Fibroblast of skin of scalp (primary cell): Measurements from ENCODE around the gene ALDH4A1.
A peak's percentile ranks its signal among the peaks of the same experiment; 100 is the strongest.

ENCODE experiments used
- DNase-seq: peaks from one replicate; pipeline ENCODE4 v3.0.0-alpha.2; 2013

Gene ALDH4A1

DNA sequence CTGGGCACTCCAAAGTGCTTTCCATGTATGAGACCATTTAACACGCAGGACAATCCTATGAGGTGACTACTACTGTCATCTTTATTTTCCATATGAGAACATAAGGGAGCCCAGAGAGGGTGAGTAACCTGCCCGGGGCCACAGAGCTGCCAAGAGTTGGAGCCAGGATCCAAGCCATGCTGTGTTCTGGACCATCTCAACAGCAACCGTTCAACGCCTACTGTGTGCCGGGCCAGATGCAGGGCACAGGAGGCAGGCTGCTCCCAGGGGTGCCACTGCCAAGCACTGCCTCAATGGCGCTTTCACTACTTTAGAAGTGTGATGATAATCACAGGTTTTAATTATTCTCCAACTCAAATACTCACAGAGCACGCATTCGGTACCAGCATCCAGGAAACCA is 3.8 kb downstream of the ALDH4A1 start:
- no peak for DNase-seq

- DNase-seq: no peak
Observed at GRCh38 chr1:18895317-18895716, 7.0 kb downstream of the ALDH4A1 start.

- peak; percentile 38 for DNase-seq
Observed at GRCh38 chr1:18893120-18893519, 9.2 kb downstream of the ALDH4A1 start.

- peak; percentile 33 for DNase-seq
Observed at GRCh38 chr1:18891858-18892257, 10.5 kb downstream of the ALDH4A1 start.

DNA sequence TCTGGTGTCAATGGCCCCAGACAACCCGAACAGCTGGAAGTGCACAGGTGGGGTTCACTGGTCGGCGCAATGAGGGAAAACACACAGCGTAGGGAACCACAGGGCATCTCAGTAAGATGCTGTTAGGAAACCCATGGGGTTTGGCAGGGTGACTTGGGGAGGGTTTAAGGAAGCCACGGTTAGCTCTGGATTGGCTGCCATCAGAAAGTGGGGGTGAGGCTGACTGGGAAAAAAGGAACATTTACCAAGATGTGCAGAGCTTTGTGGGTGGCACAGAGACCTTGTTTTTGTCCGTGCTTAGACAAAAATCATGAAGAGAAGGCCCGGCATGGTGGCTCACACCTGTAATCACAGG is 11.0 kb downstream of the ALDH4A1 start:
- DNase-seq: no peak

GRCh38 chr1:18890706-18891425 is 11.5 kb downstream of the ALDH4A1 start:
- DNase-seq: peak; percentile 50

DNA sequence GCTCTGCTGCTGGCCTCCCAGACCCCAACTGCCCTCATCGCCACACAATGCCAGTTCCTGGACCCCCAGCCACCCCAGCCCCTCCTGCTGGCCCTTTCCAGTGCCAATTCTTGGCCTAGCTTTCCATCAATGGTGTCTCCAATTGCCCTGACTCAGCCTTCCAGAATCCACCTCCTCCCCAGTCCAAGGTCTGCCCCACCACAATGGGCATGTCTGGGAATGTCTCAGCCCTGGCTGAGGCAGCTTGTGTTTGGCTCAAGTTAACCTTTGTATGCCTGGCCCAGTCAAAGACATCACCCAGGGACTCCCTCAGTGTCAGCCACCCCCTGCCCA is 16.4 kb downstream of the ALDH4A1 start:
- DNase-seq: peak; percentile 62

DNA sequence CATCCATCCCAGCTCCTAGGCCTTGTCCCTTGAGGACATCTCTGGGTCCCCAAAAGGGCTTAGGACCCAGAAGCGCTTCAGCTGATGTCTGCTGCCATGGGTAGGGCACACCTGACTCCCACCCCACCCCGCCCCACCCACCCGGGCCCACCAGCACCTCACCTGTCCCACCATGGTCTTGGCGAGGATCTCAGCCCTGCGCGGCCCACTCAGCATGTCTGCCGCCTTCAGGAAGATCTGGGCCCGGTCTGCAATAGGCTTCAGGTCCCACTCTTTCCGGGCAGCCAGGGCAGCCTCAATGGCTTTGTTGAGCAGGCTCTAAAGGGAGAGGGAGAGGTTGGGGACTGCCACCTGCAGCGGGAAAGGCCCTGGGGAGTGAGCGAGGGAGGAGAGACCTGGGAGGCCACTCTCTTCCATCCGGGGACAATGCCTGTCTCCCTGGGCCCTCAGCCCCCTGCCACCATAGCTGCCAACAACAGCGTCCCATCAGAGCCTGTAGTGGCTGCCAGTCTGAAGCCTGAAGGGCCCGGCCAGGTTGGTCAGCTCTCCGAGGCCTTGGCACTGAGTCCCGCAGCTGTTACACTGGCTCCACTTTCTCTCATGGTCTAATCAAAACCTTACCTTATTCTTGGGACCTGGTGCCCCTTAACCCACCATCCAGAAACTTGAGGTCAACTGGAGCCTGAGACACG is 16.9 kb downstream of the ALDH4A1 start:
- DNase-seq: no peak

- DNase-seq: no peak
Observed at GRCh38 chr1:18884727-18885126, 17.6 kb downstream of the ALDH4A1 start.

GRCh38 chr1:18884419-18884717 is 18.0 kb downstream of the ALDH4A1 start:
- DNase-seq: no peak

GRCh38 chr1:18883636-18884418 is 18.5 kb downstream of the ALDH4A1 start:
- DNase-seq: peak; percentile 63

GRCh38 chr1:18883079-18883478 is 19.3 kb downstream of the ALDH4A1 start:
- no peak for DNase-seq

GRCh38 chr1:18882486-18882885 is 19.9 kb downstream of the ALDH4A1 start:
- DNase-seq: no peak

DNA sequence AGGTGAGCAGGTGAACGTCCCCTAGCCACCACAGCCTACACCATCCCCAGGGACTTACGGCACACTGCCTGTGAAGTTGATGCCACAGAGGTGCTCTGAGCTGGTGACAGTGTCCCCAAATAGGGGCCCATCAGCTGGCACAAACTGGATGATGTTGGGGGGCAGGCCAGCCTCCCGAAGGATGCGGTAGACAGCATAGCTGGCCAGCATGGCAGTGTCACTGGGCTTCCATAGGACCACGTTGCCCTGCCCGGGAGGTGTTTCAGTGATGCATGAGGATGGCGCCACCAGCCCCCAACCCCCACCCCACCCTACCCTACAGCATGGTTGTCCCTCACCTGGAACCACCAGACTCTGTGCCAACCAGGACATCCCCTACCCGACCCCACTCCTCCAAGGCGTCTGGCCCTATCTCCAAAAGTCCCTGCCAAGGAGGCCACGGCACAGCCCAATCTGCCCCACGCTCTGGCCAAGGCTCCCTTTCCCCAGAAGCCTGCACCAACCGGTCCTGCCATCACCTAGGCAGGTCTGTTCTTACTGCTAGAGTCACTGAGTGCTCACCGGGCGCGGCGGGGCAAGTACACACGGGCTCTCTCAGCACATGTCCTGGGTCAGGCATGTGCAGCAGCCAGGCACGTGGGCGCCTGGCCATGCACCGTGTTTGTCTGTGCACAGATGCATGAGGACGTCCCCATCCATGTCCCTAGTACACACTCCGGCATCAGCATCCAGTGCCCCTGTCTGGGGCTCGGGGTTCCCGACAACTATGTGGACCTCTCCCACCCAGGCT is 20.5 kb downstream of the ALDH4A1 start:
- DNase-seq: no peak

DNA sequence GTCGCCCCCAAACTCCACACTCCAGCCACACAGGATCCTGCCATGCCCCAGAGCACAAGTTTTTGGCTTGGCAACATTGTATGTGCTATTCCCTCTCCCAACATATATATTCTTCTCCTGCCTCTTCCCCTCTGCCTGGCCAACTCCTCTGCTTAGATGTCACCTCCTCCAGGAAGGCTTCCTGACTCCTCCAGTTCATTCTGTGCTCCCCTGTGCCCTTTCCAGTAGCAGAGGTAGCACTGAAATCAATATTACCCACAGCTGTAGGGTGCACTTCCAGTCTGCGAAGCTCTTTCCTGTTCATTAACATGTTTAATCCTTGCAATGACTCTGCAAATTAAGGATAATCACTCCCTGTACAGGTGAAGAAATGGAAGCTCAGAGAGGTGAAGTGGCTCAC is 21.2 kb downstream of the ALDH4A1 start:
- DNase-seq: no peak

GRCh38 chr1:18880585-18880984 is 21.8 kb downstream of the ALDH4A1 start:
- DNase-seq: no peak

DNA sequence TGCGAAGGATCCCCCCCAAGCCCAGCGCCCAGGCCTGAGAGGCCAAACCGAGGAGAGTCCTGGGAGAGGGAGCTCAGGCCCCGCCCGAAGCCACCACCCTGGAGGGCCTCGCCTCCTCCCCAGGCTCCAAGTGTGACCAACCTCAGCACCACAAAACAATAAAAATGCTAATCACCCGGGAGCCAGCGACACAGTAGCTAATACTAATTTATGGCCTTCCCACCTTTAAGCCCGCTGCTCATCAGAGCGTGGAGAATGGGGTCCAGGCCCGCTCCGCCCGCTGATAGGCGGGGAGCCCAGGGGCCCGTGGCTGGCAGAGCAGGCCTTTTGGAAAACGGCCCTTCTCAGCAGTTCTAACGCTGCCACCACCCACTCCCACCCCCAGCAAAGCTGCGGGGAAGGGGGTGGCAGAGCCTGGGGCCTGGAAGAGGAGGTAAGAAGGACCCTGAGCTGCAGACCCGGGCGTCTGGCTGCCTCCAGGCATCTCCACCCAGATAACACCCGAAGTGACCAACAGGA is 22.5 kb downstream of the ALDH4A1 start:
- no peak for DNase-seq

DNA sequence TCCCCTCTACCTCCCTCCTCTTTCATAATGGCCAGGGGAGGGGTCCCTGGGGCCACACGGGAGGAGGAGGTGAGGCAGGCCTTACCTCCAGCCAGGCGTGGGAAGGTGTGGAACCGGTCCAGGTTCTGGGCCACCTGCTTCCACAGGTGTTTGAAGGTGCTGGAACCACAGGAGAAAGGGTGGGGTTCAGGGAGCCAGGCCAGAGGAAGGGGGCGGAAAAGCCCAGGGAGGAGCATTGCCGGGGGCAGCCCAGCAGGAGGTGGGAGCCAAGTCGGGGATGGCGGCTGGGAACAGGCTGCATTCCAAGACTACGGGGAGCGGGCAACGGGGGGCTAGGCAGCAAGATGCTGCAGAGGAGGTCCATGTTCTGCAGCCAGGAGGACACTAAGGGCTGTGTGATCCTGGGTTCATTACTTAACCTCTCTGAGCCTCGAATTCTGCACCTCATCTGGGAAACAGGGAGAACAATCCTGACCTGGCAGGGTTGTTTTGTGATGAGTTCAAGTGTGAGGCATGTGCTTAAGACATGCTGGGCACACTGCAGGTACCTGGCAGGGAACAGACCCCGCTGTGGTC is 23.1 kb downstream of the ALDH4A1 start:
- no peak for DNase-seq

DNA sequence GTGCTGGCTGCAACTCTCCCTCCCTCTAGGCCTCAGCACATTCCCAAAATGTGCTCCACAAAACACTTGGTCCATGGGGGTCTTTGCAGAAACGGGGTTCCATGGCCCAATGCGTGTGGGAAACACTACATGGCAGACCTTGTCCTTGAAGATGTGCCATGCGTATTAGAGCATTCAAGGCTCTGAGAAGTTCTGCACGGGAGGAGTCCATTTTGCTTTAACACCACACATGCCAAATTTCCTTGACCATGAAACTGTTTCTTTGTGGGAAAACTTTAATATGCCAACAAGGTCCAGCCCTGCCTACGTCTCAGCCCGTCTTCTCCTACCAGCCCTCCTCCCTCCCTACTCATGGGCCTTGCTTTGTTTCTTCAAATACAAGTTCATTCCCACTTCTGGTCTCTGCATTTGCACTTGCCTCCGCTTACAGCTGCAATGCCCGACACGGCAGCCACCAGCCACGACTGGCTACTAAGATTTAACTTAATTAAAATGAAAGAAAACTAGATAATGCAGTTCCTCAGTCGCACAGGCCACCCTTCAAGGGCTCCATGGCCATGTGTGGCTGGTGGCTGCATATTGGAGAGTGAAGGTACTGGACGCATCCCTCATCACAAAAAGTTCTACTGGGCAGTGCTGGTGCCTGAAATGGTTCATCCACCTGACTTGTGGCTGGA is 23.7 kb downstream of the ALDH4A1 start:
- no peak for DNase-seq

DNA sequence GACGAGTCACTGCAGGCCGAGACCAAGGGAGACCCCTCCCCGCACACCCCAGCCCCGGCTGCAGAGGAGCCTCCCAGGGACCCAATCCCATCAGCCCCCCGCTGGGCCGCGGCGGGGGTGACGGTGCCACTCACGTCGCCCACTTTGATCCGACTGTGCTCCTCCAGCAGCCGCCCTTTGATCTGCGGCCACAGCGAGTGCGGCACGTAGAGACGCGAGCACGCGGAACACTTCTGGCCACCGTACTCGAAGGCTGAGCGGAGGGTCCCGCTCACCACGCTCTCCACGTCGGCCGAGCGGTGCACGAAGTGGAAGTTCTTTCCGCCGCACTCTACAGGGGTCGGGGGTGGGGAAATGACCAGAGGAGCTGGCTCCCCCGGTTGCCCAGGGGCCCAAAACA is 25.1 kb downstream of the ALDH4A1 start:
- DNase-seq: no peak

DNA sequence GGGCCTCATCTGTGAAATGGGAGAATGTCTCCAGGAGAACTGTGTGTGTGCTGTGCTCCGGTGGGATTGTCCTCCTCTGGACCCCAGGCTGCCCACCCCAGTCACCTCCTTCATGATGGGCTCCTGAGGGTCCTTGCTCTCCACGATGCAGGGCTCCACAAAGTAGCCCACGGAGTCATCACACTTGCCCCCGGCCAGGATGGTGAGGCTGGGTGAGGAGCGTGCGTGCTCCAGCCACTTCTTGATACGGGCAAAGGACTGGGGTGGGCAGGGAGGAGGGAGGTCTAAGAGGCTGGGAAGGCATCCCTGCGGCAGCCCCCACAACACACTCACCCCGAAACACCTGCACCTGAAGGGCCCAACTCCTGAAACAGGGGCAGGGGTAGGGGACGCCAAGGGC is 26.1 kb downstream of the ALDH4A1 start:
- no peak for DNase-seq

DNA sequence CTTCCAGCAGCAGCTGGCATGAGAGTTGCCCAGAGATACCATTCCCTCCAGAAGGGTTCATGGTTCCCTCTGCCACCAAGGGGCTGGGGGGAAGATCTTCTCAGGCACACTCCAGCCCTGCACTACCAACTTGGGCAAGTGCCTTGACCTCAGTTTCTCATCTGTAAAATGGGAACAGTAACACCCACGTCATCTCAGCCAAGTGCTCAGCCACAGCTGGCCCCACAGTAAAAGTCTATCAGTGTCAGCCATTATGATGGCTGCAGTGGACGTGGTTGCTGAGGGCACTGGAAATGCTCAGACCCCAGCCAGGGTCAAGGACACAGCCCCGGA is 26.6 kb downstream of the ALDH4A1 start:
- DNase-seq: no peak
